SK-N-MC (cell line): ENCODE data around the gene CLNK.

Experiments used
- EZH2 ChIP-seq: fragments of 200-600 bp; sonication (generic); IDR thresholded peaks from one replicate; pipeline ENCODE4 v1.6.1; 2017; ENCODE audit warnings: antibody characterized with exemption
- FOXP2 ChIP-seq: optimal IDR thresholded peaks from 2 replicates; pipeline ENCODE3; 2011; ENCODE audit warnings: mild to moderate bottlenecking, moderate library complexity; ENCODE audit not compliant: insufficient read depth; ENCODE audit errors: extremely low read length, control extremely low read depth
- POLR2AphosphoS5 ChIP-seq: IDR thresholded peaks from 2 replicates; pipeline ENCODE4 v1.6.1; 2012; ENCODE audit warnings: mild to moderate bottlenecking, low read depth, low read length, borderline replicate concordance

DNA sequence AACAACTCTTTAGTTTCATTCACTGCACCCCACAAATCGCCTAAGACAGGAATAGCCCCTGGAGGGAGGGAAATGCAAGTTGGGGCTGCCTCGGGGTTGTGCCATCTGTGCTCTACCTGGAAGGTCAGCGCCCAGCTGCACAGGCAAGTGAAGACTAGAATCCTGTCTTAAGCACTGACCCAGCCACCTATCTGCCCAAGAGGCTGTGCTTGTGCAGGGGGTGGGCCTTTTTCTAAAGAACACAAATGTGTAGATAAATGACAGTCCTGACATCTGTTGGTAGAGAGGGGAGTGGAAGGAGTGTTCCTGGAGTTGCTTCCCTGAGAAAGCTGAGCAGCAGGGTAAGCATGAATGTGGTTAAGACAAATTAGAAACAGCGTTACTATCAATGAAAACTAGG lies 243.1 kb downstream of the CLNK start:
- TF ChIP-seq POLR2AphosphoS5 (no peak), EZH2 (no peak), FOXP2 (no peak)
